HCT116 (cell line): ENCODE results near the gene NUCB1. TPM values are rescaled to one million over a fixed set of nuclear protein-coding genes. Genes with fewer than 3 reads are reported as not detected.

ENCODE experiments used
- ATAC-seq: fragments of 200-7000 bp; cut with Tn5 transposase; 2 replicates; pipeline ENCODE4 v1.9.1; 2020; ENCODE audit warnings: mild to moderate bottlenecking, moderate library complexity
- BruUV-seq: library from RNA; stranded (reverse); fragments of 400-500 nt; replicated peaks from 2 replicates; lab custom pipeline; 2021; lab: Mats Ljungman, UMichigan
- CTCF ChIA-PET: fragments of 300-600 bp; sonication (Branson Sonifier 250); formaldehyde crosslinking; loops from one replicate; lab custom pipeline; 2021; ENCODE audit warnings: antibody characterized with exemption; lab: Charles Lee
- POLR2A ChIA-PET: fragments of 300-600, 350-600 bp; sonication (Branson Sonifier 250); formaldehyde crosslinking; loops from one replicate; lab custom pipeline; 2021; ENCODE audit warnings: antibody characterized with exemption; lab: Charles Lee
- RAD21 ChIA-PET, 2 experiments: fragments of 300-600 bp; sonication (Branson Sonifier 250); formaldehyde crosslinking; loops; one replicate each; lab custom pipeline; 2023; ENCODE audit warnings: low total read pairs in 2 of 2; ENCODE audit not compliant: uncharacterized antibody in 2 of 2, unreplicated experiment in 2 of 2, low non-redundant PET in 1 of 2; lab: Charles Lee
- DNase-seq: peaks from one replicate; pipeline ENCODE4 v3.0.0-alpha.2; 2010; ENCODE audit warnings: low read depth, low spot score
- H2AFZ ChIP-seq: fragments of 200-600 bp; shearing (Covaris generic), sonication (generic); 2 replicates; pipeline ENCODE4 v1.6.1; 2017; ENCODE audit warnings: low read depth, mixed run types, mixed read lengths, antibody characterized with exemption, low read length; ENCODE audit not compliant: poor library complexity, severe bottlenecking
- H3K27ac ChIP-seq: 2 replicates; pipeline ENCODE4 v1.5.1; 2012; ENCODE audit warnings: low read depth, low read length
- H3K27me3 ChIP-seq: fragments of 200-600 bp; sonication (generic); 2 replicates; pipeline ENCODE4 v1.6.1; 2016; ENCODE audit warnings: mixed run types, low read length, mixed read lengths; ENCODE audit not compliant: insufficient read depth
- H3K36me3 ChIP-seq, 2 experiments: fragments of 200-500 bp in 1 of 2; fragments of 200-600 bp in 1 of 2; sonication (Bioruptor generic) in 1 of 2; sonication (generic) in 1 of 2; 2 replicates each; pipeline versions ENCODE4 v1.5.1 to v1.6.1; 2014 to 2016; ENCODE audit warnings: low read length in 2 of 2, inconsistent platforms in 1 of 2, mixed read lengths in 1 of 2, mixed run types in 1 of 2; ENCODE audit not compliant: insufficient read depth in 2 of 2, control insufficient read depth in 1 of 2
- H3K4me1 ChIP-seq, 2 experiments: fragments of 200-600 bp in 1 of 2; sonication (generic) in 1 of 2; 2 replicates each; pipeline versions ENCODE4 v1.5.1 to v1.6.1; 2012 to 2017; ENCODE audit warnings: low read length in 2 of 2, inconsistent platforms in 1 of 2, mild to moderate bottlenecking in 1 of 2, mixed read lengths in 1 of 2, mixed run types in 1 of 2, moderate library complexity in 1 of 2; ENCODE audit not compliant: insufficient read depth in 2 of 2, control insufficient read depth in 1 of 2
- H3K4me2 ChIP-seq: fragments of 200-600 bp; sonication (generic); 2 replicates; pipeline ENCODE4 v1.6.1; 2017; ENCODE audit warnings: mixed run types, low read length, mixed read lengths
- H3K4me3 ChIP-seq, 2 experiments: fragments of 200-600 bp in 1 of 2; sonication (generic) in 1 of 2; replicated peaks in 1 of 2; 2 replicates each; pipeline ENCODE4 v1.5.1; 2011 to 2016; ENCODE audit warnings: low read length in 2 of 2, control low read depth in 1 of 2, low read depth in 1 of 2, mild to moderate bottlenecking in 1 of 2, mixed read lengths in 1 of 2, mixed run types in 1 of 2
- H3K79me2 ChIP-seq: fragments of 200-600 bp; sonication (generic); 2 replicates; pipeline ENCODE4 v1.6.1; 2017; ENCODE audit warnings: mild to moderate bottlenecking, mixed run types, low read length, moderate library complexity, mixed read lengths; ENCODE audit not compliant: insufficient read depth
- H3K9ac ChIP-seq: fragments of 200-600 bp; sonication (generic); 2 replicates; pipeline ENCODE4 v1.6.1; 2016; ENCODE audit warnings: low read length, mixed read lengths
- H3K9me2 ChIP-seq: fragments of 200-600 bp; sonication (generic), shearing (Covaris generic); 2 replicates; pipeline ENCODE4 v1.6.1; 2017; ENCODE audit warnings: mixed run types, mild to moderate bottlenecking, moderate library complexity; ENCODE audit not compliant: insufficient read depth
- H3K9me3 ChIP-seq, 2 experiments: fragments of 200-500 bp in 1 of 2; fragments of 200-600 bp in 1 of 2; sonication (Bioruptor generic) in 1 of 2; sonication (generic) in 1 of 2; 2 replicates each; pipeline ENCODE4 v1.6.1; 2014 to 2017; ENCODE audit warnings: low read length in 2 of 2, mixed read lengths in 2 of 2, inconsistent platforms in 1 of 2, low read depth in 1 of 2, mild to moderate bottlenecking in 1 of 2, mixed run types in 1 of 2, moderate library complexity in 1 of 2; ENCODE audit not compliant: control insufficient read depth in 1 of 2, insufficient read depth in 1 of 2
- H4K20me1 ChIP-seq: fragments of 200-600 bp; sonication (generic), shearing (Covaris generic); 2 replicates; pipeline ENCODE4 v1.6.1; 2017; ENCODE audit warnings: mixed run types, mild to moderate bottlenecking, moderate library complexity; ENCODE audit not compliant: insufficient read depth
- CBX3 ChIP-seq: IDR thresholded peaks from 2 replicates; pipeline ENCODE4 v1.6.1; 2012; ENCODE audit warnings: low read depth
- EGR1 ChIP-seq: IDR thresholded peaks from 2 replicates; pipeline ENCODE4 v1.6.1; 2012; ENCODE audit warnings: low read depth
- ELF1 ChIP-seq: IDR thresholded peaks from 2 replicates; pipeline ENCODE4 v1.6.1; 2012; ENCODE audit warnings: low read depth, borderline replicate concordance
- FOSL1 ChIP-seq: IDR thresholded peaks from 2 replicates; pipeline ENCODE4 v1.6.1; 2012; ENCODE audit warnings: low read depth
- JUND ChIP-seq: IDR thresholded peaks from 2 replicates; pipeline ENCODE4 v1.6.1; 2012
- MAX ChIP-seq: IDR thresholded peaks from 2 replicates; pipeline ENCODE4 v1.6.1; 2012
- SIN3A ChIP-seq: IDR thresholded peaks from 2 replicates; pipeline ENCODE4 v1.6.1; 2012; ENCODE audit warnings: low read depth
- SP1 ChIP-seq: IDR thresholded peaks from 2 replicates; pipeline ENCODE4 v1.6.1; 2012; ENCODE audit warnings: low read depth
- SRF ChIP-seq: IDR thresholded peaks from 2 replicates; pipeline ENCODE4 v1.6.1; 2012; ENCODE audit warnings: low read depth
- TCF7L2 ChIP-seq: IDR thresholded peaks from 2 replicates; pipeline ENCODE4 v1.7.0; 2011; ENCODE audit warnings: borderline replicate concordance, inconsistent platforms; ENCODE audit not compliant: insufficient read depth, insufficient read length; ENCODE audit errors: extremely low read depth
- ZFX ChIP-seq: fragments of 450-650 bp; IDR thresholded peaks from 2 replicates; pipeline ENCODE4 v1.6.1; 2017
- intact Hi-C: fragments of 100-400 bp; cut with micrococcal nuclease; formaldehyde crosslinking; loops from 2 replicates; pipeline ENCODE4 v1.10.0; 2022
- total RNA-seq: library from RNA; stranded (reverse); gene quantifications from one replicate; pipeline ENCODE4 v1.2.1, GENCODE V29; 2021; ENCODE audit not compliant: unreplicated experiment
- TF ChIP-seq, protein P1 (sequence below): IDR thresholded peaks from 2 replicates; pipeline ENCODE4 v1.6.1; 2011; ENCODE audit warnings: mild to moderate bottlenecking, low read length, moderate library complexity; ENCODE audit not compliant: insufficient replicate concordance; ENCODE audit errors: extremely low read depth

The NUCB1 gene
- total RNA-seq, 1 experiment from 2014 or later = 88.8 TPM

- intact Hi-C loops = loop anchor here (5.0 kb wide), 1 partner anchor 95 kb away; the partner anchor contains the start of gene PPP1R15A
- H3K27me3 ChIP-seq = no peaks in the 10 kb centered on the region
- no peak overlapping the region for H2AFZ ChIP-seq
- TF ChIP-seq SIN3A (0 out of 2 replicates have a peak, but pooled peaks have one; percentile 5), CBX3 (peak; percentile 48; the same call in 1 of the 2 replicates), JUND (peak; percentile 41; the same call in 1 of the 2 replicates), MAX (peak; percentile 53; the same call in 1 of the 2 replicates), FOSL1 (no peak), SP1 (no peak; the same call in 1 of the 2 replicates), ZFX (no peak), EGR1 (no peak), TCF7L2 (no peak), SRF (no peak), ELF1 (no peak; the same call in 1 of the 2 replicates)
- TF ChIP-seq, protein P1, sequence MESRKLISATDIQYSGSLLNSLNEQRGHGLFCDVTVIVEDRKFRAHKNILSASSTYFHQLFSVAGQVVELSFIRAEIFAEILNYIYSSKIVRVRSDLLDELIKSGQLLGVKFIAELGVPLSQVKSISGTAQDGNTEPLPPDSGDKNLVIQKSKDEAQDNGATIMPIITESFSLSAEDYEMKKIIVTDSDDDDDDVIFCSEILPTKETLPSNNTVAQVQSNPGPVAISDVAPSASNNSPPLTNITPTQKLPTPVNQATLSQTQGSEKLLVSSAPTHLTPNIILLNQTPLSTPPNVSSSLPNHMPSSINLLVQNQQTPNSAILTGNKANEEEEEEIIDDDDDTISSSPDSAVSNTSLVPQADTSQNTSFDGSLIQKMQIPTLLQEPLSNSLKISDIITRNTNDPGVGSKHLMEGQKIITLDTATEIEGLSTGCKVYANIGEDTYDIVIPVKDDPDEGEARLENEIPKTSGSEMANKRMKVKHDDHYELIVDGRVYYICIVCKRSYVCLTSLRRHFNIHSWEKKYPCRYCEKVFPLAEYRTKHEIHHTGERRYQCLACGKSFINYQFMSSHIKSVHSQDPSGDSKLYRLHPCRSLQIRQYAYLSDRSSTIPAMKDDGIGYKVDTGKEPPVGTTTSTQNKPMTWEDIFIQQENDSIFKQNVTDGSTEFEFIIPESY = no peak
- TF ChIP-seq, all 23 proteins: peak for 4
- ATAC-seq (no peak), DNase-seq (no peak)
- peaks cover 3 to 26% of the 10 kb centered on the region in 2 experiments; a peak in 3 of 4 replicates for H3K36me3 ChIP-seq
- ChIA-PET POLR2A (interaction anchor here (0.6 to 2.4 kb wide), 10 partner anchors 9 to 216 kb away, joined by 3 to 7 read pairs (median 3); partner anchors contain the start of genes GYS1, PPP1R15A and RUVBL2), RAD21 (interaction anchor here in 1 of 2 experiments (0.7 kb wide), 1 partner anchor 31 kb away, joined by 3 read pairs; no protein-coding TSS in a partner anchor), CTCF (interaction anchor here (1.2 kb wide), 1 partner anchor 125 kb away, joined by 4 read pairs; no protein-coding TSS in a partner anchor)
- no peaks in the 10 kb centered on the region for H3K9me2 ChIP-seq
- H3K4me3 ChIP-seq = peak overlapping the region in 1 of 2 experiments; percentile 84; a peak in 1 of 4 replicates
- H3K79me2 ChIP-seq = peaks cover 16% of the 10 kb centered on the region
- H3K9me3 ChIP-seq = no peaks in the 10 kb centered on the region
- no TSS peak for BruUV-seq
- peak overlapping the region; percentile 83; the same call in 1 of the 2 replicates for H3K4me2 ChIP-seq
- H3K4me1 ChIP-seq = peaks cover 19 to 46% of the 10 kb centered on the region in 2 experiments
- peaks cover 9% of the 10 kb centered on the region; the same call in 1 of the 2 replicates for H4K20me1 ChIP-seq
- no peak overlapping the region for H3K9ac ChIP-seq
- H3K27ac ChIP-seq = peak overlapping the region; percentile 75
These were observed 67.5 kb downstream of the NUCB1 start for GRCh38 chr19:48967346-48968178.
